GM18502 (cell line): ENCODE data around the gene SMC1B.
"Not testable (repeated sequence)": the region's sequence is repeated elsewhere in the genome, so short reads cannot be mapped to it uniquely, and the experiment has no call there.

Experiments
- ATAC-seq: cut with Tn5 transposase; IDR thresholded peaks from one replicate; pipeline ENCODE4 v1.9.1; 2021; ENCODE audit warnings: mild to moderate bottlenecking; ENCODE audit not compliant: unreplicated experiment, poor library complexity

SMC1B gene

DNA sequence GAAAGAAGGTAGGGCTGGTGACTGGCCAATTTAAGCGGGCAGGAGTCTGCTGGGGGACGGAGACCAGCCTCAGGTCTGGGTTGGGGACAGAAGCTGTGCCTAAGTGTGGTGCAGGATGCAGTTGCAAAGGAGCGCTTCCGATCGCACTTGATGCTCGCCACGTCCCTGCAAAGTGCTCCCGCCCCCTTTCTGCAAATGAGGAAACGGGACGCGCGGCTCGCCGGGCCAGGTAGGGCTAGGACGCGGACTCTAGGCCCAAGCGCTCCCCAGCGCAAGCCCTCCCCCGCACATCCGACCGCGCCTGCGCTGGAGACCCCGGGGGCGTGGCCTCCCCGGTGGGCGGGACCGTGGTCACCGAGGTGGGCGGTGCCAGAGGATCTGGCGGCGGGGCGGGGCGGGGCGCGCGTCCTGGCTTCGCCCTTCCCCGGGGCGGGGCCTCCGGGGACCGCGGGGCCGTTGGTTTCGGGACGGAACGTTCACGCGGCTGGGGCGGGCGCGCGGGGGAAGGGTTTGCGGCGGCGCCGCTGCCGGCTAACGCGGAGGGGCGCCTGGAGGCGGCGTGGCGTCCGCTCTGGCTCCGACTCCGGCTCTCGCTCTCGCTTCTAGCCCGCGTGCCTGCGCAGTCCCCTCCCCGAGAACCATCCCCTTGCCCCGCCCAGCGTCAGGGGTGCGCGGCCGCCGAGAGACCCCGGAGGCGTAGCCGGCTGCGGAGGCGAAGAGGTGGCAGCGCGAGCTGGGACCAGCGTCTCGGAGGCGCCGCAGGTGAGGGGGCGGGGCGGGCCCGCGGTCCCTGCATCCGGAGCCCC is 103.8 kb downstream of the SMC1B start, which contains the start of gene FAM118A:
TSS of gene FAM118A (plus strand) at position 513 of the 806 bp plus-strand sequence. CDS start 12,446 bp downstream, outside the sequence.
- peak; percentile 83 for ATAC-seq

- ATAC-seq: no peak
Observed at GRCh38 chr22:45308957-45309421, 104.4 kb downstream of the SMC1B start.

DNA sequence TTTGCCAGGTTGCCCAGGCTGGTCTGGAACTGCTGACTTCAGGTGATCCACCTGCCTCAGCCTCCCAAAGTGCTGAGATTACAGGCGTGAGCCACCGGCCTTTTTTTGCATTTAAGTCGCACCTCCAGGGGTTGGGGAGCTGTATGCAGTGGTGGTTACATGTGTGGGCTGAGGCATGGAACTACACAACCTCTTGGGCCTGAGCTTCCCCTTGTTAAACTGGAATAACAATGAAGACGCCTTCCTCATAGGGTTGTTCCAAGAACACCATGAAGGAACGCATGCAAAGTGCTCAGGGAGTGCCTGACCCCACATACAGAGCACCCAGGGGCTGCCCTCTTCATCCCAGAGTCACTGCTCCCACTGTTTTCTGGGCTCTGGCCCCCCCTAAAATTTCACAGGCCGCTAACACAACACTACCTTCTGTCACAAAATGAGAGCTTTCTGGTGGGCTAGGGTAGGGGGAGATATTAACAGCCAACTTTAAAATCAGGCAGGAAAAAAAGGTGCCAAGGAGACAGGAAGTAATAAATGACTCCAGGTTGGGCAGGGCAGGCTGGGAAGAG is 104.9 kb downstream of the SMC1B start:
- no peak for ATAC-seq

DNA sequence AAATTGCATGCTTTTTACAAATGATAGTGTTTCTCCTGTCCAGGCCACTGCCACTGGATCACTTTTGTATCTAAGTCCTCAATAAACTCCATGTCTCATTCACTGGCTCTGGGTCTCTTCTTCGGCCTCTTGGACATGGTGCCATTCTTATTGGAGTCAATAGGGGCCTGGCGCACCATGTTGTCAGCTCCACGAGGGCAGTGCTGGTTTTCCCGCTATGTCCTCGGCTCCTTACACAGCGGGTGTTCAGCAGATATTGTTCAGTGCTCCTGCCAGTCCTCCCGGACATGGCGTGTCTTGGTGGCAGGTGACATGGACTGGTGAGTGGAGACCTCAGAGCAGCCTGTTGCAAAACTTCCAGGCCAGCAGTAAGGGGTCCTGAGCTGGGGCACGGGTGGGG is 107.3 kb downstream of the SMC1B start:
- no peak for ATAC-seq

- ATAC-seq: no peak
Observed at GRCh38 chr22:45305456-45306075, 107.8 kb downstream of the SMC1B start.

- no peak for ATAC-seq
Observed at GRCh38 chr22:45304971-45305370, 108.4 kb downstream of the SMC1B start.

DNA sequence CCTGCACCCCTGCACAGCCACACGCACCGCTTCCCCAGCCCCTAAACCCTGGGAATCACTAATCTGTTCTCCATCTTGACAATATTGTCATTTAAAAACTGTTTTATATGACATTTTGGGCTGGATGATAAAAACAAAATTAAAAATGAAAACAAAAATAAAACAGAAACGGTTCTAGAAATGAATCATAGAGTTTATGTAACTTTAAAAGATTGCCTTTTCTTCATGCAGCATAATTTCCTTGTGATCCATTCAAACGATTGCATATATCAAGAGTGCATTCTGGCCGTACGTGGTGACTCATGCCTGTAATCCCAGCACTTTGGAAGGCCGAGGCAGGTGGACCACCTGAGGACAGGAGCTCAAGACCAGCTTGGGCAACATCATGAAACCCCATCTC is 110.2 kb downstream of the SMC1B start:
- no peak for ATAC-seq

DNA sequence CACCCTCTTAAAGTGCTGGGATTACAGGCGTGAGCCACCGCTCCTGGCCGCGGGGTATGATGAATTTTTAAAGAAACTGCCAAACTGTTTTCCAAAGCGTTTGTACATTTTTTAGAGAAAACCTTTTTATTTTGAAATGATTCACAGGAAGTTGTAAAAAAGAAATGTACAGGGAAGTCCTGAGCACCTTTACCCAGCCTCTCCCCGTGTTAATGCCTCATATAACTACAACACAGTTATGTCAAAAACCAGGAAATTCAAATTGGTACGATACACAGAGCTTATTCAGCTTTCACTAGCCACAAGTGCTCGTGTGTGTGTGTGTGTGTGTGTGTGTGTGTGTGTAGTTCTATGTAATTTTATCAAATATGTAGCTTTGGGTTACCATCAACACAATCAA is 110.6 kb downstream of the SMC1B start:
- ATAC-seq: no peak

DNA sequence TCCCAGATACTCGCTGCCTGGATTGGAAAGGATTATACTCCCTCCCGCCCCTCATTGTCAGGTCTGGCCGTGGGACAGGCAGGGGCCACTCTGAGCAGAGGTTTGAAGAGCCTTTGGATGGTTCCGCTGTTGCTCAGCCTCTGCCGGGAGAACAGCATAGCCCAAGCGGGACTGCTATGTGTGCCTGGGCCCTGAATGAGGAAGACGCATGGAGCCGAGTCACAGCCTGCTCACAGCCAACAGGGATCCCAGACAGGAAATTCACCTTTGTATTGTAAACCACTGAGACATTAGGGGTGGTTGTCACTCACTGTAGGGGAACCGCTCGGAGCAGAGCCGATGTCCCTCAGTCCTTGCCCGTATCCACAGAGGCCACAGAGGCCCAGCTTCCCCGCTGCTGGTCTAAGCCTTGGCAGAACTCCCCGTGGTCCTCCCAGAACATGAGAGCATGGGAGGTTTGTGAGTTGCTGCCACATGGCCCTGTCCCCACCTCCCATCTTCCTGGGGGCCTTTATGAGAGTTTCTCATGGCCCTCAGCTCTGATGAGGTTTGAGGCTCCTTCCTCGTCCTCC is 114.4 kb downstream of the SMC1B start:
- ATAC-seq: no peak

DNA sequence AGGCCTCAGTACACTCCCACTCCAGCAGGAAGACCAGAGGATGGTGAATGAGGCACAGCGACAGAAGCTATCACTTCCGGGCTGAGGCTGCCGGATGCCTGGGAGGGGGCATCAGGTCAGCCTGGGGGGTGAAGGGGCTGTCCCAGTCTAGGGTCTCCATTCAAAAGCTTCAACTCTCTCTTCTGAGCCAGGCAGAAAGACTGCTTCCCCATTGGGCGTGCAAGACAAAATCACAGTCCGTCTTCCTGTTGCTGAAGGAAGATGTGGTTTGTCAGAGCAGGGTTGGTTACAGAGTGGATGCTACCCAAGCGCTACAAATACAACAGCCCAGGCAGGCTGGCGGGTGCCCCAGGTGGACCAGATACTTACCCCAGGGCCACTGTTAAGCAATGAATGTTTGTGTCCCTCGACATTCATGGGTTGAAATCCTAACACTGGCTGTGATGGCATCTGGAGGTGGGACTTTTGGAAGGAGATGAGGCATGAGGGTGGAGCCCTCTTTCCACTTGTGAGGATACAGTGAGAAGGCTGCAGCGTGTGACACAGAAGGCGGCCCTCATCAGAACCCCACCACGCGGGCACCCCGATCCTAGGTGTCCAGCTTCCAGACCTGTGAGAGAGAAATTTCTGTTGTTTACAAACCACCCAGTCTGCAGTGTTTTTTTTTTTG is 116.6 kb downstream of the SMC1B start:
- ATAC-seq: no peak

DNA sequence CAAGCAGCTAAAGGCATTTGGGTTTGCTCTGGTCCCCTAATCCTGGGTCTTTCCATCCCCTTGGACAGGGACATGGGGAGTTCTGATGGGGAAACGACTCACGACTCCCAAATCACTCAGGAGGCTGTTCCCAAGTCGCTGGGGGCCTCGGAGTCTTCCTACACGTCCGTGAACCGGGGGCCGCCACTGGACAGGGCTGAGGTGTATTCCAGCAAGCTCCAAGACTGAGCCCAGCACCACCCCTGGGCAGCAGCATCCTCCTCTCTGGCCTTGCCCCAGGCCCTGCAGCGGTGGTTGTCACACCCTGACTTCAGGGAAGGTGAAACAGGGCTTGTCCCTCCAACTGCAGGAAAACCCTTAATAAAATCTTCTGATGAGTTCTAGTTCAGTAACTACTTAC is 117.9 kb downstream of the SMC1B start:
- ATAC-seq: no peak

DNA sequence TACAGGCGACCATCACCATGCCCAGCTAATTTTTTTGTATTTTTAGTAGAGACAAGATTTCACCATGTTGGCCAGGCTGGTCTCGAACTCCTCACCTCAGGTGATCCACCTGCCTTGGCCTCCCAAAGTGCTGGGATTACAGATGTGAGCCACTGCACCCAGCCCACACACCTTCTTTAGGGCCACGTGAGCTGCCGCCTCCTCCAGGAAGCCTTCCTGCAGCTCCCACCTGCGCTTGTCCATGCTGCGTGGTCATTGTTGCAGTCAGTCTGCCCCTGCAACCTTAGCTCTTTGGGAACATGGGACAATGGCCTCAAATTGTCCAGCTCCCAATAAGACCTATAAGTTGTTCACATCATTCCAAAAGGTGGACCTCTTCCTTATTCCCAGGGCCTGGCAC is 118.4 kb downstream of the SMC1B start:
- not testable (repeated sequence) for ATAC-seq
